ENCODE measurements around the gene SAP25. TPM values are rescaled to one million over a fixed set of nuclear protein-coding genes. Genes with fewer than 3 reads are reported as not detected.
"Not testable (repeated sequence)": the region's sequence is repeated elsewhere in the genome, so short reads cannot be mapped to it uniquely, and the experiment has no call there.

SAP25 gene
- total RNA-seq, 1 donor from 2014 or later = 10.6 TPM

GRCh38 chr7:100565133-100565571, 8.5 kb downstream of the SAP25 start:
- H3K27me3 ChIP-seq (ENCODE audit: low read depth) = no peaks in the 10 kb centered on the region
- H3K27ac ChIP-seq = no peak overlapping the region
- H3K9me3 ChIP-seq = no peaks in the 10 kb centered on the region
- no peak overlapping the region for H3K4me3 ChIP-seq
- TF ChIP-seq CTCF (IDR thresholded peaks at IDR 0.05) = no peak
- ATAC-seq (no peak), DNase-seq (no peak)
- intact Hi-C loops (cut with DNase I) = loop anchor here (10.0 kb wide), 1 partner anchor 130 kb away; the partner anchor contains the start of gene GIGYF1
- peaks cover 35% of the 10 kb centered on the region for H3K36me3 ChIP-seq
- H3K4me1 ChIP-seq = peaks cover 15% of the 10 kb centered on the region

- H3K9me3 ChIP-seq; H3K4me3 ChIP-seq; H3K27me3 ChIP-seq (ENCODE audit: low read depth); ATAC-seq; H3K27ac ChIP-seq; DNase-seq: not testable (repeated sequence)
- intact Hi-C loops (cut with DNase I) = loop anchor here (10.0 kb wide), 1 partner anchor 130 kb away; the partner anchor contains the start of gene GIGYF1
- peaks cover 14% of the 10 kb centered on the region for H3K4me1 ChIP-seq
- peaks cover 35% of the 10 kb centered on the region for H3K36me3 ChIP-seq
These were observed 9.3 kb downstream of the SAP25 start for GRCh38 chr7:100564405-100564804.

- peaks cover 14% of the 10 kb centered on the region for H3K4me1 ChIP-seq
- ATAC-seq (peak; percentile 75 to 76), DNase-seq (peak; percentile 87)
- H3K27me3 ChIP-seq (ENCODE audit: low read depth) = no peaks in the 10 kb centered on the region
- TF ChIP-seq CTCF (IDR thresholded peaks at IDR 0.05) = peak; percentile 96
- H3K9me3 ChIP-seq = no peaks in the 10 kb centered on the region
- no peak overlapping the region for H3K27ac ChIP-seq
- H3K4me3 ChIP-seq = no peak overlapping the region
- intact Hi-C loops (cut with DNase I) = loop anchor here (10.0 kb wide), 1 partner anchor 131 kb away; the partner anchor contains the start of gene GIGYF1
- H3K36me3 ChIP-seq = peaks cover 35% of the 10 kb centered on the region
These were observed 9.8 kb downstream of the SAP25 start for GRCh38 chr7:100563809-100564400.

GRCh38 chr7:100563100-100563564, 10.6 kb downstream of the SAP25 start:
- no peak for TF ChIP-seq CTCF (IDR thresholded peaks at IDR 0.05)
- Histone ChIP-seq H3K4me1 (peaks cover 14% of the 10 kb centered on the region), H3K27ac (no peak overlapping the region), H3K9me3 (no peaks in the 10 kb centered on the region), H3K4me3 (no peak overlapping the region), H3K27me3 (ENCODE audit: low read depth) (no peaks in the 10 kb centered on the region), H3K36me3 (peaks cover 35% of the 10 kb centered on the region)
- intact Hi-C loops (cut with DNase I) = loop anchor here (10.0 kb wide), 1 partner anchor 132 kb away; the partner anchor contains the start of gene GIGYF1
- DNase-seq (no peak), ATAC-seq (no peak)

- ATAC-seq = no peak
- H3K4me1 ChIP-seq = peaks cover 14% of the 10 kb centered on the region
- peaks cover 39% of the 10 kb centered on the region for H3K36me3 ChIP-seq
- no peak overlapping the region for H3K27ac ChIP-seq
- H3K27me3 ChIP-seq (ENCODE audit: low read depth) = no peaks in the 10 kb centered on the region
- intact Hi-C loops (cut with DNase I) = loop anchor here (10.0 kb wide), 1 partner anchor 132 kb away; the partner anchor contains the start of gene GIGYF1
- no peak for TF ChIP-seq CTCF (IDR thresholded peaks at IDR 0.05)
- DNase-seq = no peak
- no peaks in the 10 kb centered on the region for H3K9me3 ChIP-seq
- no peak overlapping the region for H3K4me3 ChIP-seq
These were observed 11.3 kb downstream of the SAP25 start for GRCh38 chr7:100562195-100563099.
